RWPE2 (cell line): ENCODE results near the gene GNG12.
A peak's percentile ranks its signal among the peaks of the same experiment; 100 is the strongest.

ENCODE experiments used
- ATAC-seq: fragments of 200-7000 bp; cut with Tn5 transposase; 3 replicates; pipeline ENCODE4 v1.9.1; 2021; ENCODE audit warnings: low read depth
- DNase-seq: peaks from one replicate; pipeline ENCODE4 v3.0.0-alpha.2; 2020; ENCODE audit warnings: low spot score
- H3K27ac ChIP-seq: fragments of 450-650 bp; 2 replicates; pipeline ENCODE4 v1.5.1; 2017; ENCODE audit warnings: mild to moderate bottlenecking; ENCODE audit not compliant: poor library complexity, severe bottlenecking
- H3K27me3 ChIP-seq: fragments of 250-450 bp; sonication (Bioruptor Pico); 2 replicates; pipeline ENCODE4 v1.5.1; 2021; ENCODE audit warnings: mild to moderate bottlenecking, moderate library complexity; ENCODE audit not compliant: insufficient read depth, poor library complexity, severe bottlenecking
- H3K36me3 ChIP-seq: fragments of 250-450 bp; sonication (Bioruptor Pico); 2 replicates; pipeline ENCODE4 v1.5.1; 2020; ENCODE audit warnings: low read depth, mild to moderate bottlenecking, moderate library complexity
- H3K4me1 ChIP-seq: fragments of 250-450 bp; sonication (Bioruptor Pico); 2 replicates; pipeline ENCODE4 v1.5.1; 2021; ENCODE audit warnings: mild to moderate bottlenecking, moderate library complexity; ENCODE audit not compliant: insufficient read depth, poor library complexity, severe bottlenecking
- H3K4me3 ChIP-seq: fragments of 250-450 bp; sonication (Bioruptor Pico); 2 replicates; pipeline ENCODE4 v1.5.1; 2021; ENCODE audit warnings: mild to moderate bottlenecking, moderate library complexity; ENCODE audit not compliant: severe bottlenecking
- H3K9me3 ChIP-seq: fragments of 250-450 bp; sonication (Bioruptor Pico); 2 replicates; pipeline ENCODE4 v1.5.1; 2021; ENCODE audit warnings: mild to moderate bottlenecking, moderate library complexity; ENCODE audit not compliant: severe bottlenecking
- CTCF ChIP-seq: fragments of 450-650 bp; IDR thresholded peaks from one replicate; pipeline ENCODE4 v1.5.1; 2017; ENCODE audit warnings: mild to moderate bottlenecking, moderate library complexity; ENCODE audit not compliant: poor library complexity, severe bottlenecking

The GNG12 gene

GRCh38 chr1:67769633-67770256, 63.5 kb downstream of the GNG12 start:
- TF ChIP-seq CTCF: no peak
- peaks cover 9% of the 10 kb centered on the region for H3K4me1 ChIP-seq
- no peak overlapping the region for H3K27ac ChIP-seq
- H3K4me3 ChIP-seq: no peak overlapping the region
- H3K9me3 ChIP-seq: no peaks in the 10 kb centered on the region
- no peak for DNase-seq
- ATAC-seq: no peak
- peaks cover 2% of the 10 kb centered on the region; the same call in 1 of the 2 replicates for H3K36me3 ChIP-seq
- H3K27me3 ChIP-seq: no peaks in the 10 kb centered on the region

- Histone ChIP-seq H3K36me3 (no peaks in the 10 kb centered on the region), H3K9me3 (no peaks in the 10 kb centered on the region), H3K4me1 (peaks cover 9% of the 10 kb centered on the region), H3K4me3 (no peak overlapping the region), H3K27ac (no peak overlapping the region), H3K27me3 (no peaks in the 10 kb centered on the region)
- no peak for TF ChIP-seq CTCF
- no peak for DNase-seq
- ATAC-seq: no peak
These were observed 64.8 kb downstream of the GNG12 start for GRCh38 chr1:67768480-67768879.

- no peak for TF ChIP-seq CTCF
- H3K27me3 ChIP-seq: no peaks in the 10 kb centered on the region
- no peaks in the 10 kb centered on the region for H3K9me3 ChIP-seq
- no peak overlapping the region for H3K4me3 ChIP-seq
- H3K36me3 ChIP-seq: no peaks in the 10 kb centered on the region
- DNase-seq: no peak
- H3K27ac ChIP-seq: peak overlapping the region; percentile 63
- no peak for ATAC-seq
- H3K4me1 ChIP-seq: peaks cover 9% of the 10 kb centered on the region
These were observed 66.0 kb downstream of the GNG12 start for GRCh38 chr1:67767103-67767782.

- Histone ChIP-seq H3K4me3 (no peak overlapping the region), H3K27me3 (no peaks in the 10 kb centered on the region), H3K27ac (peak overlapping the region; percentile 63), H3K4me1 (peaks cover 9% of the 10 kb centered on the region), H3K9me3 (no peaks in the 10 kb centered on the region), H3K36me3 (no peaks in the 10 kb centered on the region)
- no peak for DNase-seq
- TF ChIP-seq CTCF: peak; percentile 86
- ATAC-seq: peak; percentile 93
These were observed 66.9 kb downstream of the GNG12 start for GRCh38 chr1:67766141-67766978.
